OCI-LY7 (cell line): Measurements from ENCODE around the gene DISC1.

ENCODE experiments used
- CTCF ChIP-seq: fragments of 200-600 bp; sonication (generic); conservative IDR thresholded peaks from 2 replicates; pipeline ENCODE4 v1.5.1; 2014; ENCODE audit warnings: mild to moderate bottlenecking, antibody characterized with exemption, low read length, moderate library complexity, mixed read lengths
- EZH2phosphoT487 ChIP-seq: fragments of 200-600 bp; sonication (generic); IDR thresholded peaks from 2 replicates; pipeline ENCODE4 v1.6.1; 2018; ENCODE audit warnings: low read depth, borderline replicate concordance, mild to moderate bottlenecking, mixed run types, antibody characterized with exemption, low read length, moderate library complexity, mixed read lengths

GRCh38 chr1:231965615-231966014, 339.0 kb downstream of the DISC1 start:
- TF ChIP-seq CTCF (no peak), EZH2phosphoT487 (no peak)
